OCI-LY7 (cell line): Measurements from ENCODE around the gene SLC17A8. TPM values are rescaled to one million over a fixed set of nuclear protein-coding genes. Genes with fewer than 3 reads are reported as not detected.

Experiments
- BruUV-seq: library from RNA; stranded (reverse); fragments of 400-500 nt; replicated peaks from 2 replicates; lab custom pipeline; 2021; lab: Mats Ljungman, UMichigan
- CTCF ChIA-PET: fragments of 300-600 bp; sonication (Branson Sonifier 250); formaldehyde crosslinking; loops from one replicate; lab custom pipeline; 2022; ENCODE audit warnings: antibody characterized with exemption; ENCODE audit not compliant: unreplicated experiment; lab: Charles Lee
- POLR2A ChIA-PET: fragments of 300-600 bp; sonication (Branson Sonifier 250); formaldehyde crosslinking; loops from one replicate; lab custom pipeline; 2022; ENCODE audit warnings: antibody characterized with exemption; lab: Charles Lee
- DNase-seq: peaks from one replicate; pipeline ENCODE4 v3.0.0-alpha.2; 2015; ENCODE audit warnings: low spot score
- H2AFZ ChIP-seq: fragments of 200-600 bp; sonication (generic), shearing (Covaris generic); 2 replicates; pipeline ENCODE4 v1.6.1; 2014; ENCODE audit warnings: mild to moderate bottlenecking, antibody characterized with exemption, low read length, moderate library complexity
- H3K27ac ChIP-seq: fragments of 200-600 bp; sonication (generic); 2 replicates; pipeline ENCODE4 v1.5.1; 2014; ENCODE audit warnings: mixed run types, low read depth, mild to moderate bottlenecking, moderate library complexity, low read length, inconsistent platforms; ENCODE audit not compliant: poor library complexity, severe bottlenecking
- H3K36me3 ChIP-seq: fragments of 200-600 bp; sonication (generic); 2 replicates; pipeline ENCODE4 v1.6.1; 2014; ENCODE audit warnings: mild to moderate bottlenecking, antibody characterized with exemption, low read length, moderate library complexity, mixed read lengths; ENCODE audit not compliant: insufficient read depth
- H3K4me1 ChIP-seq: fragments of 200-600 bp; sonication (generic); 2 replicates; pipeline ENCODE4 v1.5.1; 2014; ENCODE audit warnings: mild to moderate bottlenecking, low read length; ENCODE audit not compliant: insufficient read depth, poor library complexity, severe bottlenecking
- H3K4me2 ChIP-seq: fragments of 200-600 bp; sonication (generic); 2 replicates; pipeline ENCODE4 v1.6.1; 2014; ENCODE audit warnings: mild to moderate bottlenecking, low read length
- H3K4me3 ChIP-seq: fragments of 200-600 bp; sonication (generic); 2 replicates; pipeline ENCODE4 v1.5.1; 2014; ENCODE audit warnings: mild to moderate bottlenecking, low read depth, low read length; ENCODE audit not compliant: poor library complexity, severe bottlenecking
- H3K79me2 ChIP-seq: fragments of 200-600 bp; sonication (generic); 2 replicates; pipeline ENCODE4 v1.6.1; 2016; ENCODE audit warnings: low read depth, mild to moderate bottlenecking, low read length, moderate library complexity, mixed read lengths; ENCODE audit not compliant: insufficient read depth
- H3K9me2 ChIP-seq: fragments of 200-600 bp; sonication (generic); 2 replicates; pipeline ENCODE4 v1.6.1; 2016; ENCODE audit warnings: mild to moderate bottlenecking, low read length, mixed read lengths; ENCODE audit not compliant: insufficient read depth
- H3K9me3 ChIP-seq: fragments of 200-600 bp; sonication (generic); 2 replicates; pipeline ENCODE4 v1.6.1; 2014; ENCODE audit warnings: mild to moderate bottlenecking, mixed run types, low read length, mixed read lengths
- H4K20me1 ChIP-seq: fragments of 200-600 bp; sonication (generic); 2 replicates; pipeline ENCODE4 v1.6.1; 2014; ENCODE audit warnings: mild to moderate bottlenecking, antibody characterized with exemption, low read length, moderate library complexity, mixed read lengths; ENCODE audit not compliant: insufficient read depth
- CTCF ChIP-seq: fragments of 200-600 bp; sonication (generic); conservative IDR thresholded peaks from 2 replicates; pipeline ENCODE4 v1.5.1; 2014; ENCODE audit warnings: mild to moderate bottlenecking, antibody characterized with exemption, low read length, moderate library complexity, mixed read lengths
- EZH2phosphoT487 ChIP-seq: fragments of 200-600 bp; sonication (generic); IDR thresholded peaks from 2 replicates; pipeline ENCODE4 v1.6.1; 2018; ENCODE audit warnings: low read depth, borderline replicate concordance, mild to moderate bottlenecking, mixed run types, antibody characterized with exemption, low read length, moderate library complexity, mixed read lengths
- intact Hi-C: fragments of 100-400 bp; cut with micrococcal nuclease; formaldehyde crosslinking; loops from one replicate; pipeline ENCODE4 v1.10.0; 2022; ENCODE audit not compliant: unreplicated experiment
- total RNA-seq, 2 experiments: library from RNA; depleted of rRNA in 1 of 2; stranded (reverse); fragments of >200 nt in 1 of 2; shearing (Covaris generic) in 1 of 2; gene quantifications; 2 replicates each; pipeline ENCODE4 v1.2.3, GENCODE V29; 2014 to 2022

The SLC17A8 gene
- total RNA-seq, 2 experiments from 2014 or later = not detected

GRCh38 chr12:100329800-100330199 is 27.1 kb upstream of the SLC17A8 start:
- CTCF ChIA-PET = no interaction called here
- POLR2A ChIA-PET = interaction anchor here (0.6 kb wide), 1 partner anchor 41 kb away, joined by 3 read pairs; no protein-coding TSS in a partner anchor
- Histone ChIP-seq H4K20me1 (no peaks in the 10 kb centered on the region), H3K36me3 (peaks cover 64% of the 10 kb centered on the region), H3K4me1 (peaks cover 4% of the 10 kb centered on the region), H3K9me2 (no peaks in the 10 kb centered on the region), H3K79me2 (no peaks in the 10 kb centered on the region), H3K4me2 (no peak overlapping the region), H3K27ac (no peak overlapping the region), H2AFZ (no peak overlapping the region), H3K9me3 (no peaks in the 10 kb centered on the region), H3K4me3 (no peak overlapping the region)
- TF ChIP-seq EZH2phosphoT487 = no peak
- TF ChIP-seq CTCF = no peak
- intact Hi-C loops = no loop called here
- peak; percentile 18 for DNase-seq
- no TSS peak for BruUV-seq

GRCh38 chr12:100331871-100332270 is 25.0 kb upstream of the SLC17A8 start:
- H3K36me3 ChIP-seq = peaks cover 65% of the 10 kb centered on the region
- intact Hi-C loops = no loop called here
- no peaks in the 10 kb centered on the region for H3K9me2 ChIP-seq
- no peak overlapping the region for H3K4me3 ChIP-seq
- TF ChIP-seq CTCF (no peak), EZH2phosphoT487 (no peak)
- H3K4me2 ChIP-seq = no peak overlapping the region
- TSS peak; percentile 26 for BruUV-seq
- H2AFZ ChIP-seq = no peak overlapping the region
- H3K27ac ChIP-seq = no peak overlapping the region
- H3K4me1 ChIP-seq = peaks cover 4% of the 10 kb centered on the region
- no peaks in the 10 kb centered on the region for H3K9me3 ChIP-seq
- no peaks in the 10 kb centered on the region for H4K20me1 ChIP-seq
- H3K79me2 ChIP-seq = no peaks in the 10 kb centered on the region
- ChIA-PET CTCF (no interaction called here), POLR2A (no interaction called here)
- no peak for DNase-seq

- Histone ChIP-seq H3K36me3 (peaks cover 67% of the 10 kb centered on the region), H2AFZ (no peak overlapping the region), H3K9me2 (no peaks in the 10 kb centered on the region), H3K4me2 (no peak overlapping the region), H3K27ac (no peak overlapping the region), H4K20me1 (no peaks in the 10 kb centered on the region), H3K9me3 (no peaks in the 10 kb centered on the region), H3K79me2 (no peaks in the 10 kb centered on the region), H3K4me3 (no peak overlapping the region), H3K4me1 (peaks cover 4% of the 10 kb centered on the region)
- ChIA-PET CTCF (no interaction called here), POLR2A (interaction anchor here (0.7 to 0.9 kb wide), 3 partner anchors 16 to 240 kb away, joined by 3 to 4 read pairs (median 4); no protein-coding TSS in a partner anchor)
- no peak for DNase-seq
- BruUV-seq = no TSS peak
- TF ChIP-seq EZH2phosphoT487 (no peak), CTCF (no peak)
- intact Hi-C loops = no loop called here
These were observed 24.0 kb upstream of the SLC17A8 start for GRCh38 chr12:100332852-100333251.
